IMR-90 (cell line): ENCODE measurements around the gene CFAP45. TPM values are rescaled to one million over a fixed set of nuclear protein-coding genes. Genes with fewer than 3 reads are reported as not detected.

Source experiments
- ATAC-seq: fragments of 200-7000 bp; cut with Tn5 transposase; 2 replicates; pipeline ENCODE4 v1.9.1; 2020; ENCODE audit warnings: low read depth, mild to moderate bottlenecking, moderate library complexity
- BruUV-seq: library from RNA; stranded (reverse); fragments of 400-500 nt; replicated peaks from 2 replicates; lab custom pipeline; 2021; lab: Mats Ljungman, UMichigan
- CTCF ChIA-PET: fragments of 300-600 bp; formaldehyde crosslinking; extraction: SDS; loops from one replicate; lab custom pipeline; 2021; ENCODE audit warnings: antibody characterized with exemption; lab: Yijun Ruan, JAX
- POLR2A ChIA-PET: fragments of 300-600 bp; sonication (Branson Sonifier 250); formaldehyde crosslinking; loops from one replicate; lab custom pipeline; 2022; ENCODE audit warnings: antibody characterized with exemption; ENCODE audit not compliant: unreplicated experiment; lab: Charles Lee
- DNase-seq: peaks from one replicate; pipeline ENCODE4 v3.0.0; 2013
- H2AFZ ChIP-seq: replicated peaks from 2 replicates; pipeline ENCODE3; 2013; ENCODE audit warnings: low read length, mild to moderate bottlenecking; ENCODE audit not compliant: poor library complexity
- H2AK5ac ChIP-seq: 2 replicates; pipeline ENCODE4 v1.6.1; 2013; ENCODE audit warnings: low read depth, low read length, inconsistent platforms
- H2AK9ac ChIP-seq: replicated peaks from 2 replicates; pipeline ENCODE3; 2013; ENCODE audit warnings: mild to moderate bottlenecking, low read depth, low read length, moderate library complexity; ENCODE audit not compliant: poor library complexity
- H2BK120ac ChIP-seq: 2 replicates; pipeline ENCODE4 v1.6.1; 2013; ENCODE audit warnings: low read depth, low read length, inconsistent platforms
- H2BK15ac ChIP-seq: 3 replicates; pipeline ENCODE4 v1.6.1; 2013; ENCODE audit warnings: low read depth, low read length, inconsistent platforms
- H2BK20ac ChIP-seq: 2 replicates; pipeline ENCODE4 v1.6.1; 2013; ENCODE audit warnings: low read depth, mild to moderate bottlenecking, inconsistent platforms, low read length, moderate library complexity
- H2BK5ac ChIP-seq: 2 replicates; pipeline ENCODE4 v1.6.1; 2013; ENCODE audit warnings: mild to moderate bottlenecking, low read depth, low read length, inconsistent platforms; ENCODE audit not compliant: poor library complexity, severe bottlenecking
- H3K14ac ChIP-seq: replicated peaks from 2 replicates; pipeline ENCODE4 v1.6.1; 2013; ENCODE audit warnings: low read depth, low read length, inconsistent platforms
- H3K18ac ChIP-seq: 2 replicates; pipeline ENCODE4 v1.6.1; 2013; ENCODE audit warnings: low read depth, low read length, control low read depth
- H3K23ac ChIP-seq: 2 replicates; pipeline ENCODE4 v1.6.1; 2013; ENCODE audit warnings: low read depth, low read length, inconsistent platforms
- H3K27ac ChIP-seq: 2 replicates; pipeline ENCODE4 v1.5.1; 2013; ENCODE audit warnings: mild to moderate bottlenecking, control low read depth, low read length; ENCODE audit not compliant: insufficient read depth
- H3K27me3 ChIP-seq: 2 replicates; pipeline ENCODE4 v1.6.1; 2013; ENCODE audit warnings: low read length; ENCODE audit not compliant: control insufficient read depth, insufficient read depth
- H3K36me3 ChIP-seq: 2 replicates; pipeline ENCODE4 v1.6.1; 2013; ENCODE audit warnings: low read length, mixed read lengths; ENCODE audit not compliant: control insufficient read depth, insufficient read depth
- H3K4ac ChIP-seq: 2 replicates; pipeline ENCODE4 v1.6.1; 2013; ENCODE audit warnings: low read depth, low read length, inconsistent platforms
- H3K4me1 ChIP-seq: 2 replicates; pipeline ENCODE4 v1.6.1; 2013; ENCODE audit warnings: low read length, mixed read lengths; ENCODE audit not compliant: control insufficient read depth, insufficient read depth
- H3K4me2 ChIP-seq: 2 replicates; pipeline ENCODE4 v1.6.1; 2013; ENCODE audit warnings: low read depth, mild to moderate bottlenecking, control low read depth, low read length, moderate library complexity
- H3K4me3 ChIP-seq: 2 replicates; pipeline ENCODE4 v1.5.1; 2013; ENCODE audit warnings: low read depth, mild to moderate bottlenecking, control low read depth, low read length, moderate library complexity; ENCODE audit not compliant: insufficient read depth
- H3K56ac ChIP-seq: 2 replicates; pipeline ENCODE4 v1.6.1; 2013; ENCODE audit warnings: low read length, inconsistent platforms; ENCODE audit not compliant: insufficient read depth; ENCODE audit errors: extremely low read depth
- H3K79me1 ChIP-seq, 2 experiments: 2 replicates each; pipeline ENCODE4 v1.6.1; 2013; ENCODE audit warnings: low read length in 2 of 2, inconsistent platforms in 1 of 2, low read depth in 1 of 2
- H3K9ac ChIP-seq: 2 replicates; pipeline ENCODE4 v1.6.1; 2013; ENCODE audit warnings: low read depth, low read length, control low read depth
- H3K9me1 ChIP-seq: 2 replicates; pipeline ENCODE4 v1.6.1; 2013; ENCODE audit warnings: low read length, inconsistent platforms; ENCODE audit not compliant: insufficient read depth
- H3K9me3 ChIP-seq: 2 replicates; pipeline ENCODE4 v1.6.1; 2013; ENCODE audit warnings: low read length; ENCODE audit not compliant: control insufficient read depth, insufficient read depth
- H4K20me1 ChIP-seq: 2 replicates; pipeline ENCODE4 v1.6.1; 2013; ENCODE audit warnings: low read length, inconsistent platforms; ENCODE audit not compliant: insufficient read depth
- H4K5ac ChIP-seq: 2 replicates; pipeline ENCODE4 v1.6.1; 2013; ENCODE audit warnings: mild to moderate bottlenecking, low read depth, low read length, control low read depth
- H4K8ac ChIP-seq, 2 experiments: 2 replicates each; pipeline ENCODE4 v1.6.1; 2013; ENCODE audit warnings: low read depth in 2 of 2, low read length in 2 of 2, control low read depth in 1 of 2, inconsistent platforms in 1 of 2
- H4K91ac ChIP-seq: 2 replicates; pipeline ENCODE4 v1.6.1; 2013; ENCODE audit warnings: low read depth, low read length, inconsistent platforms; ENCODE audit not compliant: insufficient read depth
- CEBPB ChIP-seq: IDR thresholded peaks from 2 replicates; pipeline ENCODE4 v1.6.1; 2012; ENCODE audit warnings: low read depth, low read length, improper control_type of control experiment
- FOS ChIP-seq: fragments of 150-350 bp; IDR thresholded peaks from 2 replicates; pipeline ENCODE4 v1.6.1; 2016; ENCODE audit warnings: low read depth, low read length
- MAZ ChIP-seq: IDR thresholded peaks from 2 replicates; pipeline ENCODE4 v1.6.1; 2012; ENCODE audit warnings: low read depth, mild to moderate bottlenecking, low read length, improper control_type of control experiment, moderate library complexity, borderline replicate concordance
- MXI1 ChIP-seq: IDR thresholded peaks from 2 replicates; pipeline ENCODE4 v1.6.1; 2012; ENCODE audit warnings: low read depth, mild to moderate bottlenecking, low read length, moderate library complexity, borderline replicate concordance
- NFE2L2 ChIP-seq: fragments of 150-350 bp; IDR thresholded peaks from 2 replicates; pipeline ENCODE4 v1.6.1; 2016; ENCODE audit warnings: low read depth, mild to moderate bottlenecking, low read length
- RAD21 ChIP-seq: IDR thresholded peaks from 2 replicates; pipeline ENCODE4 v1.6.1; 2012; ENCODE audit warnings: low read length, improper control_type of control experiment
- WGBS, 2 experiments: methylation state at CpG; one replicate each; pipeline versions ENCODE4 v1.1.5 to v1.1.7; 2013; ENCODE audit warnings: missing lambda C conversion rate in 2 of 2; ENCODE audit not compliant: insufficient read length in 1 of 2; ENCODE audit errors: extremely low coverage in 2 of 2; 5-methylcytosine and 5-hydroxymethylcytosine counted together
- dilution Hi-C: fragments of 300-500 bp; cut with HindIII; formaldehyde crosslinking; loops from one replicate; pipeline ENCODE4 v1.14.3; 2018; ENCODE audit warnings: low sequenced_read_pairs; ENCODE audit not compliant: unreplicated experiment
- in situ Hi-C: fragments of 300-500 bp; cut with MboI; formaldehyde crosslinking; loops from 3 replicates; pipeline ENCODE4 v1.14.3; 2019; ENCODE audit warnings: low sequenced_read_pairs, inconsistent platforms, mixed read lengths
- intact Hi-C: fragments of 100-400 bp; cut with micrococcal nuclease; formaldehyde crosslinking; loops from 2 replicates; pipeline ENCODE4 v1.10.0; 2022
- polyA plus RNA-seq, 3 experiments: library from polyadenylated mRNA; depleted of rRNA; stranded (reverse); fragments of >200 nt; gene quantifications; 2 replicates each; pipeline ENCODE4 v1.2.3, GENCODE V29; 2012; ENCODE audit warnings: low replicate concordance in 1 of 3
- total RNA-seq: library from RNA; depleted of rRNA; stranded (reverse); fragments of >200 nt; gene quantifications from 2 replicates; pipeline ENCODE4 v1.2.3, GENCODE V29; 2012
- TF ChIP-seq, protein P1 (sequence below): conservative IDR thresholded peaks from 2 replicates; pipeline ENCODE4 v1.5.1; 2012; ENCODE audit warnings: mild to moderate bottlenecking, low read depth, low read length, improper control_type of control experiment
- TF ChIP-seq, protein P2 (sequence below): fragments of 150-350 bp; IDR thresholded peaks from 2 replicates; pipeline ENCODE4 v1.6.1; 2017; ENCODE audit warnings: mild to moderate bottlenecking, antibody characterized with exemption, low read length, low read depth

The CFAP45 gene
- total and polyA plus RNA-seq, 2 of the 4 experiments (the other 2 are of a cell fraction): 0.51 to 0.72 TPM

DNA sequence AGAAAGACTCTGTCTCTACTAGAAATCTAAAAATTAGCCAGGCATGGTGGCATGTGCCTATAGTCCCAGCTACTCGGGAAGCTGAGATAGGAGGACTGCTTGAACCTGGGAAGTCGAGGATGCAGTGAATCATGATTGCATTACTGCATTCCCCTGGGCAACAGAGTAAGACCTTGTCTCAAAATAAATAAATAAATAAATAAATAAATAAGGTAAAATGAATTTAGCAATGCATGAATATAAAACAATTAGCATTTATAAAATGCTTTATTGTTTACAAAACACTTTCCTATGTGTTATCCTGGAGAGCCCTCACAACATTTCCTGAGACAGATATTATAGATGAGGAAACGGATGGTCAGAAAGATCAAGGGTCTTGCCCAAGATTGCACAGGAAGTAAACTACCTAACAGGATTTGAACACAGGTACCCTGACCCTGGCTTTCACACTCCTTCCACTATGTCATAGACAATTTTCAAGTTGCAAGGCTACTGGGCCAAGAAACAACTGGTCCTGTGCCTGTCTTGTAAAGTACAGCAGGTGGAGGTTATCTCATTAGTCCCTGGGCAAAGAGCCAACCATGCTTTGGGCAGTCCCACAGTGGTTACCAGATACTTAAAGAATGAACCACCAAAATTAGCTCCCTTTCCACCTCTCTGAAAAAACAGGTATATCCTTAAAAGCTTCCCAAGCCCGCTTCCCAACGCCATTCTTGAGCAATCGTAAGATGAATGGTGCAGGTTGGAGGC, 22.1 kb downstream of the CFAP45 start (continued):
- no peak for TF ChIP-seq RAD21

DNA sequence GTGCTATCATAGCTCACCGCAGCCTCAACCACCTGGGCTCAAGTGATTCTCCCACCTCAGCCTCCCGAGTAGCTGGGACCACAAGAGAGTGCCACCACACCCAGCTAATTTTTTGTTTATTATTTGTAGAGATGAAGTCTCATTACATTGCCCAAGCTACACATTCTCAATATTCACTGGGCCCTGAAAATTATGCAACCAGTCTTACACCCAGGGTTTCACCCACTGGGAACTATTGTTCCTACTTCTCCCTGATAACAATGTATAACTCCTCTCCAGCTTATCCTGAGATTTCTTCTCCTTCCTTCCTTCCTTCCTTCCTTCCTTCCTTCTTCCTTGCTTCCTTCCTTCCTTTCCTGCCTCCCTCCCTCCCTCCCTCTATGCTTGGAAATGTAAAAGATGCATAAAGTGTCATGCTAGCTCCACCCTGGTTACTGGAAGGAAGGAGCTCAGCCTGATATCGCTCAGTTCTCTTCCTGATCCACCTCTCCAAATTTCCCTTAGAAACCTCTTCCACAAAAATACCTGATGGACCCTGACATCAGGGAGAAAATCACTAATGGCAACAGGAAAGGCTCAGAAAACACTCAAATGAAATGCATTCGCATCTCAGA, 26.3 kb downstream of the CFAP45 start:
- no peak overlapping the region for H3K27ac ChIP-seq
- H2BK5ac ChIP-seq: no peak overlapping the region
- H3K79me1 ChIP-seq: no peaks in the 10 kb centered on the region
- intact Hi-C loops (no loop called here), dilution Hi-C loops (no loop called here), in situ Hi-C loops (no loop called here)
- no peak overlapping the region for H3K14ac ChIP-seq
- no peak overlapping the region for H3K56ac ChIP-seq
- ATAC-seq: no peak
- TF ChIP-seq, protein P1, sequence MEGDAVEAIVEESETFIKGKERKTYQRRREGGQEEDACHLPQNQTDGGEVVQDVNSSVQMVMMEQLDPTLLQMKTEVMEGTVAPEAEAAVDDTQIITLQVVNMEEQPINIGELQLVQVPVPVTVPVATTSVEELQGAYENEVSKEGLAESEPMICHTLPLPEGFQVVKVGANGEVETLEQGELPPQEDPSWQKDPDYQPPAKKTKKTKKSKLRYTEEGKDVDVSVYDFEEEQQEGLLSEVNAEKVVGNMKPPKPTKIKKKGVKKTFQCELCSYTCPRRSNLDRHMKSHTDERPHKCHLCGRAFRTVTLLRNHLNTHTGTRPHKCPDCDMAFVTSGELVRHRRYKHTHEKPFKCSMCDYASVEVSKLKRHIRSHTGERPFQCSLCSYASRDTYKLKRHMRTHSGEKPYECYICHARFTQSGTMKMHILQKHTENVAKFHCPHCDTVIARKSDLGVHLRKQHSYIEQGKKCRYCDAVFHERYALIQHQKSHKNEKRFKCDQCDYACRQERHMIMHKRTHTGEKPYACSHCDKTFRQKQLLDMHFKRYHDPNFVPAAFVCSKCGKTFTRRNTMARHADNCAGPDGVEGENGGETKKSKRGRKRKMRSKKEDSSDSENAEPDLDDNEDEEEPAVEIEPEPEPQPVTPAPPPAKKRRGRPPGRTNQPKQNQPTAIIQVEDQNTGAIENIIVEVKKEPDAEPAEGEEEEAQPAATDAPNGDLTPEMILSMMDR: no peak
- TF ChIP-seq FOS: no peak
- TF ChIP-seq NFE2L2: no peak
- no peak for TF ChIP-seq CEBPB
- TF ChIP-seq, protein P2, sequence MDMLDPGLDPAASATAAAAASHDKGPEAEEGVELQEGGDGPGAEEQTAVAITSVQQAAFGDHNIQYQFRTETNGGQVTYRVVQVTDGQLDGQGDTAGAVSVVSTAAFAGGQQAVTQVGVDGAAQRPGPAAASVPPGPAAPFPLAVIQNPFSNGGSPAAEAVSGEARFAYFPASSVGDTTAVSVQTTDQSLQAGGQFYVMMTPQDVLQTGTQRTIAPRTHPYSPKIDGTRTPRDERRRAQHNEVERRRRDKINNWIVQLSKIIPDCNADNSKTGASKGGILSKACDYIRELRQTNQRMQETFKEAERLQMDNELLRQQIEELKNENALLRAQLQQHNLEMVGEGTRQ: no peak
- no peak for TF ChIP-seq MXI1
- no peak for TF ChIP-seq RAD21
- no peak for TF ChIP-seq MAZ
- no peaks in the 10 kb centered on the region for H3K27me3 ChIP-seq
- H3K4ac ChIP-seq: no peak overlapping the region
- no peak overlapping the region for H3K4me3 ChIP-seq
- WGBS, 2 experiments: no CpG with 5 or more reads among the region's 4 CpGs
- no peak for DNase-seq
- H3K36me3 ChIP-seq: no peaks in the 10 kb centered on the region
- H3K18ac ChIP-seq: no peak overlapping the region
- H3K9me3 ChIP-seq: no peaks in the 10 kb centered on the region
- no peak overlapping the region for H2BK15ac ChIP-seq
- BruUV-seq: no TSS peak
- ChIA-PET POLR2A (interaction anchor here (0.6 kb wide), 1 partner anchor 8 kb away, joined by 4 read pairs; no protein-coding TSS in a partner anchor), CTCF (no interaction called here)
- H3K4me2 ChIP-seq: no peak overlapping the region
- no peak overlapping the region for H4K8ac ChIP-seq
- H3K9ac ChIP-seq: no peak overlapping the region
- no peak overlapping the region; the same call in 1 of the 2 replicates for H3K23ac ChIP-seq
- H2BK20ac ChIP-seq: no peak overlapping the region
- no peaks in the 10 kb centered on the region for H3K9me1 ChIP-seq
- no peaks in the 10 kb centered on the region for H4K20me1 ChIP-seq
- H4K91ac ChIP-seq: no peak overlapping the region
- H2BK120ac ChIP-seq: no peak overlapping the region
- H2AK5ac ChIP-seq: no peak overlapping the region
- H2AFZ ChIP-seq: no peak overlapping the region
- no peak overlapping the region for H4K5ac ChIP-seq
- peaks cover 8% of the 10 kb centered on the region for H3K4me1 ChIP-seq
- no peak overlapping the region for H2AK9ac ChIP-seq
